GM12878 (cell line): ENCODE data around the gene RALB. TPM values are rescaled to one million over a fixed set of nuclear protein-coding genes. Genes with fewer than 3 reads are reported as not detected.
A peak's percentile ranks its signal among the peaks of the same experiment; 100 is the strongest.

Source experiments
- ATF2 ChIP-seq: IDR thresholded peaks from 2 replicates; pipeline ENCODE4 v1.6.1; 2012; ENCODE audit warnings: low read length, inconsistent platforms
- ATF7 ChIP-seq: fragments of 450-650 bp; IDR thresholded peaks from 2 replicates; pipeline ENCODE4 v1.6.1; 2016; ENCODE audit warnings: low read depth, mild to moderate bottlenecking
- CBFB ChIP-seq: IDR thresholded peaks from 2 replicates; pipeline ENCODE4 v1.6.1; 2016; ENCODE audit warnings: antibody characterized with exemption, low read depth
- CBX5 ChIP-seq: sonication (generic); IDR thresholded peaks from 2 replicates; pipeline ENCODE4 v1.6.1; 2016; ENCODE audit warnings: low read depth, moderate library complexity, mild to moderate bottlenecking, inconsistent platforms
- CHD2 ChIP-seq: IDR thresholded peaks from 2 replicates; pipeline ENCODE4 v1.6.1; 2011; ENCODE audit warnings: low read depth, low read length, improper control_type of control experiment, borderline replicate concordance
- CREB1 ChIP-seq: IDR thresholded peaks from 2 replicates; pipeline ENCODE4 v1.6.1; 2012; ENCODE audit warnings: low read depth, mild to moderate bottlenecking, inconsistent platforms
- FOXM1 ChIP-seq: IDR thresholded peaks from 2 replicates; pipeline ENCODE4 v1.6.1; 2012; ENCODE audit warnings: low read depth, mild to moderate bottlenecking, inconsistent platforms, low read length, moderate library complexity
- JUNB ChIP-seq: IDR thresholded peaks from 2 replicates; pipeline ENCODE4 v1.6.1; 2016; ENCODE audit warnings: antibody characterized with exemption, mild to moderate bottlenecking
- KDM1A ChIP-seq: fragments of 200-600 bp; sonication (generic); IDR thresholded peaks from 2 replicates; pipeline ENCODE4 v1.6.1; 2016; ENCODE audit warnings: borderline replicate concordance
- KLF5 ChIP-seq: fragments of 450-650 bp; IDR thresholded peaks from 2 replicates; pipeline ENCODE4 v1.6.1; 2014; ENCODE audit warnings: mild to moderate bottlenecking; ENCODE audit not compliant: partially characterized antibody
- MAX ChIP-seq: IDR thresholded peaks from 2 replicates; pipeline ENCODE4 v1.6.1; 2012; ENCODE audit warnings: low read depth, low read length, improper control_type of control experiment
- MEF2A ChIP-seq: IDR thresholded peaks from 2 replicates; pipeline ENCODE4 v1.6.1; 2011; ENCODE audit warnings: low read depth, mild to moderate bottlenecking, low read length, moderate library complexity; ENCODE audit not compliant: insufficient read depth
- MEF2B ChIP-seq: fragments of 450-650 bp; IDR thresholded peaks from 2 replicates; pipeline ENCODE4 v1.6.1; 2018; ENCODE audit warnings: mild to moderate bottlenecking, moderate library complexity; ENCODE audit not compliant: partially characterized antibody, poor library complexity, severe bottlenecking
- MTA2 ChIP-seq: fragments of 450-650 bp; IDR thresholded peaks from 2 replicates; pipeline ENCODE4 v1.6.1; 2016; ENCODE audit warnings: low read depth, mild to moderate bottlenecking, moderate library complexity
- MYB ChIP-seq: fragments of 150-350 bp; IDR thresholded peaks from 2 replicates; pipeline ENCODE4 v1.6.1; 2014; ENCODE audit warnings: mild to moderate bottlenecking, low read depth, low read length, borderline replicate concordance
- NR2F1 ChIP-seq: fragments of 450-650 bp; conservative IDR thresholded peaks from 2 replicates; pipeline ENCODE4 v1.6.1; 2017; ENCODE audit warnings: mild to moderate bottlenecking
- PAX5 ChIP-seq: IDR thresholded peaks from 2 replicates; pipeline ENCODE4 v1.6.1; 2011; ENCODE audit warnings: low read depth, low read length, borderline replicate concordance
- PAX8 ChIP-seq: fragments of 450-650 bp; IDR thresholded peaks from 2 replicates; pipeline ENCODE4 v1.6.1; 2017; ENCODE audit warnings: mild to moderate bottlenecking, moderate library complexity
- POLR2AphosphoS2 ChIP-seq: IDR thresholded peaks from 2 replicates; pipeline ENCODE4 v1.6.1; 2011; ENCODE audit warnings: low read depth, mild to moderate bottlenecking, low read length, improper control_type of control experiment, moderate library complexity
- POU2F2 ChIP-seq: IDR thresholded peaks from 3 replicates; pipeline ENCODE4 v1.6.1; 2011; ENCODE audit warnings: low read depth, mild to moderate bottlenecking, low read length, borderline replicate concordance
- RELB ChIP-seq: fragments of 450-650 bp; IDR thresholded peaks from 2 replicates; pipeline ENCODE4 v1.6.1; 2017; ENCODE audit warnings: low read depth, mild to moderate bottlenecking, moderate library complexity
- SPI1 ChIP-seq: IDR thresholded peaks from 2 replicates; pipeline ENCODE4 v1.6.1; 2011; ENCODE audit warnings: low read depth, mild to moderate bottlenecking, low read length, moderate library complexity, borderline replicate concordance; ENCODE audit not compliant: insufficient read depth
- STAT3 ChIP-seq: IDR thresholded peaks from 2 replicates; pipeline ENCODE4 v1.6.1; 2011; ENCODE audit warnings: low read depth, low read length, improper control_type of control experiment
- TARDBP ChIP-seq: IDR thresholded peaks from 2 replicates; pipeline ENCODE4 v1.6.1; 2016; ENCODE audit warnings: borderline replicate concordance
- TBL1XR1 ChIP-seq: IDR thresholded peaks from 2 replicates; pipeline ENCODE4 v1.6.1; 2012; ENCODE audit warnings: low read depth, low read length, improper control_type of control experiment
- TCF3 ChIP-seq: IDR thresholded peaks from 2 replicates; pipeline ENCODE4 v1.6.1; 2012; ENCODE audit warnings: low read depth, mild to moderate bottlenecking, low read length, borderline replicate concordance; ENCODE audit not compliant: insufficient read depth
- TCF7 ChIP-seq: IDR thresholded peaks from 2 replicates; pipeline ENCODE4 v1.6.1; 2014; ENCODE audit warnings: antibody characterized with exemption, borderline replicate concordance
- ZBED1 ChIP-seq: IDR thresholded peaks from 2 replicates; pipeline ENCODE4 v1.6.1; 2016; ENCODE audit warnings: borderline replicate concordance
- ZNF24 ChIP-seq: fragments of 450-650 bp; IDR thresholded peaks from 2 replicates; pipeline ENCODE4 v1.6.1; 2017; ENCODE audit warnings: antibody characterized with exemption, mild to moderate bottlenecking
- polyA plus RNA-seq, 11 experiments: library from polyadenylated mRNA; depleted of rRNA in 4 of 11; unstranded in 6 of 11; stranded (reverse) in 5 of 11; fragments of >200 nt; fragmentation: Nextera tagmentation in 4 of 11; fragmentation: Illumina TruSeq in 1 of 11; extraction: Ambion mirVana in 4 of 11; extraction: Trizol in 1 of 11; gene quantifications; 1 replicate in 1 of 11; 2 replicates in 10 of 11; pipeline versions ENCODE4 v1.2.1 to v1.2.3, GENCODE V29; 2011 to 2016; ENCODE audit warnings: inconsistent platforms in 2 of 11, missing spikeins in 2 of 11, low read depth in 1 of 11
- total RNA-seq, 4 experiments: library from RNA; depleted of rRNA in 3 of 4; stranded (reverse); fragments of >200 nt in 3 of 4; fragmentation: Illumina TruSeq in 1 of 4; extraction: Trizol in 1 of 4; gene quantifications; 2 replicates each; pipeline versions ENCODE4 v1.2.1 to v1.2.3, GENCODE V29; 2013 to 2021
- TF ChIP-seq, protein P1 (sequence below): fragments of 450-650 bp; IDR thresholded peaks from 2 replicates; pipeline ENCODE4 v1.6.1; 2016; ENCODE audit warnings: mild to moderate bottlenecking

The RALB gene
- total and polyA plus RNA-seq, 10 of the 15 experiments (the other 5 are each of a cell fraction or from before 2014, with no cell fraction given), result 8.3 to 54.0 (median 24.2) TPM

GRCh38 chr2:120310136-120310535 lies 57.5 kb downstream of the RALB start (continued):
- TF ChIP-seq PAX5 (peak; percentile 81; the same call in 1 of the 2 replicates), NR2F1 (peak; percentile 55; the same call in 1 of the 2 replicates), CBX5 (0 out of 2 replicates have a peak, but pooled peaks have one; percentile 78), MEF2A (peak; percentile 88), ZBED1 (peak; percentile 63; the same call in 1 of the 2 replicates), CBFB (peak; percentile 91), MAX (no peak), KLF5 (no peak), KDM1A (no peak), ATF2 (peak; percentile 79; the same call in 1 of the 2 replicates), CHD2 (peak; percentile 30; the same call in 1 of the 2 replicates), MYB (no peak), TCF3 (peak; percentile 74; the same call in 1 of the 2 replicates), FOXM1 (peak; percentile 85), RELB (peak; percentile 60), SPI1 (no peak), PAX8 (no peak), POLR2AphosphoS2 (no peak), TARDBP (no peak), JUNB (peak; percentile 39; the same call in 1 of the 2 replicates), ZNF24 (no peak), TCF7 (peak; percentile 96), STAT3 (no peak), MTA2 (peak; percentile 74), ATF7 (peak; percentile 60), CREB1 (peak; percentile 79), POU2F2 (peak; percentile 53; the same call in 1 of the 3 replicates), TBL1XR1 (peak; percentile 72; the same call in 1 of the 2 replicates), MEF2B (peak; percentile 33)
- TF ChIP-seq, protein P1, sequence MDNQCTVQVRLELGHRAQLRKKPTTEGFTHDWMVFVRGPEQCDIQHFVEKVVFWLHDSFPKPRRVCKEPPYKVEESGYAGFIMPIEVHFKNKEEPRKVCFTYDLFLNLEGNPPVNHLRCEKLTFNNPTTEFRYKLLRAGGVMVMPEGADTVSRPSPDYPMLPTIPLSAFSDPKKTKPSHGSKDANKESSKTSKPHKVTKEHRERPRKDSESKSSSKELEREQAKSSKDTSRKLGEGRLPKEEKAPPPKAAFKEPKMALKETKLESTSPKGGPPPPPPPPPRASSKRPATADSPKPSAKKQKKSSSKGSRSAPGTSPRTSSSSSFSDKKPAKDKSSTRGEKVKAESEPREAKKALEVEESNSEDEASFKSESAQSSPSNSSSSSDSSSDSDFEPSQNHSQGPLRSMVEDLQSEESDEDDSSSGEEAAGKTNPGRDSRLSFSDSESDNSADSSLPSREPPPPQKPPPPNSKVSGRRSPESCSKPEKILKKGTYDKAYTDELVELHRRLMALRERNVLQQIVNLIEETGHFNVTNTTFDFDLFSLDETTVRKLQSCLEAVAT, result 0 out of 2 replicates have a peak, but pooled peaks have one; percentile 37
